Neural crest cell (in vitro differentiated cells): ENCODE data around the gene CEP128. TPM values are rescaled to one million over a fixed set of nuclear protein-coding genes. Genes with fewer than 3 reads are reported as not detected.

ENCODE experiments used
- DNase-seq: peaks from one replicate; pipeline ENCODE4 v3.0.0; 2021; ENCODE audit warnings: low read depth, mixed read lengths, low spot score
- H3K27ac Mint-ChIP-seq: one replicate; pipeline ENCODE4 v1.8.0; 2021; ENCODE audit warnings: mild to moderate bottlenecking, mixed read lengths; ENCODE audit not compliant: unreplicated experiment
- H3K27me3 Mint-ChIP-seq: 2 replicates; pipeline ENCODE4 v1.8.0; 2021; ENCODE audit warnings: low read depth, mild to moderate bottlenecking, mixed read lengths
- H3K36me3 Mint-ChIP-seq: 2 replicates; pipeline ENCODE4 v1.8.0; 2021; ENCODE audit warnings: low read depth, mild to moderate bottlenecking, mixed read lengths
- H3K4me1 Mint-ChIP-seq: 2 replicates; pipeline ENCODE4 v1.8.0; 2021; ENCODE audit warnings: mixed read lengths
- H3K4me3 Mint-ChIP-seq: one replicate; pipeline ENCODE4 v1.8.0; 2021; ENCODE audit warnings: mild to moderate bottlenecking, mixed read lengths
- H3K9me3 Mint-ChIP-seq: 2 replicates; pipeline ENCODE4 v1.8.0; 2021; ENCODE audit warnings: mixed read lengths
- total RNA-seq: library from RNA; stranded (reverse); gene quantifications from 2 replicates; pipeline ENCODE4 v1.2.1, GENCODE V29; 2021
- TF ChIP-seq, protein P1 (sequence below): fragments of 200-600 bp; sonication (generic); conservative IDR thresholded peaks from 2 replicates; pipeline ENCODE4 v1.5.0; 2021; ENCODE audit warnings: antibody characterized with exemption, mild to moderate bottlenecking

CEP128 gene
- total RNA-seq, 1 donor from 2014 or later, result 25.8 TPM

DNA sequence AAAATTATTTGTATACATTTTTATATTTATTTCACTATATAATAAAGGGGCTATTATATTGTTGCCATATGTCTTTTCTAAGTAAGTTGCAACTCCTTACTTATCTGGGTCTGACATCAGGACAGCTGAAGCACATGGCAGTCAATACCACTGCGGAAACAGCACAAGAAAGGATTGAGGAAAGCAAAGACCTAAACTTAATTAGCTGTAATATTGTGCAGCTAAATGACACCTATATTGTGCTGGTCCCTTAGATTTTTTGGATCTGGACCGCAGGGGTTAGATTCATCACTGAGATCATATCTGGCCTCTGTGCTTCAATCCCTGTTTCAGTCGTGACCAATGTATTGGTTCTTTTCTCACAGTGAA lies 370.6 kb downstream of the CEP128 start:
- H3K4me1 Mint-ChIP-seq, result no peaks in the 10 kb centered on the region
- no peaks in the 10 kb centered on the region for H3K27me3 Mint-ChIP-seq
- H3K27ac Mint-ChIP-seq, result no peak overlapping the region
- no peaks in the 10 kb centered on the region for H3K9me3 Mint-ChIP-seq
- no peak for DNase-seq
- no peak overlapping the region for H3K4me3 Mint-ChIP-seq
- TF ChIP-seq, protein P1, sequence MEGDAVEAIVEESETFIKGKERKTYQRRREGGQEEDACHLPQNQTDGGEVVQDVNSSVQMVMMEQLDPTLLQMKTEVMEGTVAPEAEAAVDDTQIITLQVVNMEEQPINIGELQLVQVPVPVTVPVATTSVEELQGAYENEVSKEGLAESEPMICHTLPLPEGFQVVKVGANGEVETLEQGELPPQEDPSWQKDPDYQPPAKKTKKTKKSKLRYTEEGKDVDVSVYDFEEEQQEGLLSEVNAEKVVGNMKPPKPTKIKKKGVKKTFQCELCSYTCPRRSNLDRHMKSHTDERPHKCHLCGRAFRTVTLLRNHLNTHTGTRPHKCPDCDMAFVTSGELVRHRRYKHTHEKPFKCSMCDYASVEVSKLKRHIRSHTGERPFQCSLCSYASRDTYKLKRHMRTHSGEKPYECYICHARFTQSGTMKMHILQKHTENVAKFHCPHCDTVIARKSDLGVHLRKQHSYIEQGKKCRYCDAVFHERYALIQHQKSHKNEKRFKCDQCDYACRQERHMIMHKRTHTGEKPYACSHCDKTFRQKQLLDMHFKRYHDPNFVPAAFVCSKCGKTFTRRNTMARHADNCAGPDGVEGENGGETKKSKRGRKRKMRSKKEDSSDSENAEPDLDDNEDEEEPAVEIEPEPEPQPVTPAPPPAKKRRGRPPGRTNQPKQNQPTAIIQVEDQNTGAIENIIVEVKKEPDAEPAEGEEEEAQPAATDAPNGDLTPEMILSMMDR, result no peak
- H3K36me3 Mint-ChIP-seq, result no peaks in the 10 kb centered on the region

DNA sequence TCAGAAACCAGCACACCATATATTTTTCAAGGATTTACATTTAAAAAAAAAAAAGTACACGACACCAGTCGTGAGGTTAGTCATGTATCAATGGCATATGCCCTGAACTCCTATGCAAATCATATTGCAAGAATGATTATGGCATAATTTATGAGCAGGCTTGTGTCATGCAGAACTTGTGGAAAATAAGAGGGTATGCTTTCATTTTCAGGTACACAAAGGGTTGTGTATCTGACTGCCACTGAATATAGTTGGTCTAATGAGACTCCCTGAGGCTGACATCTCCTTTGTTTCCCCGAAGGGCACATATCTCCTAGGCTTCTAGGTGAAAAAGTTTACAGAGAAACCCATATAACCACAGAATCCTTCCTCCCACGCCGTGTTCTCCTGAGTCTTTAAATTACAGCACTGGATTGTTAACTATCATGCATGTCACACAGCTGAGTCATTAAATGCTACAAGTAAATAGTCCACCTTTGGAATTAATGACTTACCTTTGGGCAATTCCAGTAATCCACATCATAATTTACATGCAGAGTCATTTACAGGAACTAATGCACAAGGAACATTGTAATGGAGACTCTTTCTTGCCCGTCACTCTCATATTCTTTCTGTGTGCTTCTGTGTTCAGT lies 373.5 kb downstream of the CEP128 start:
- Mint-ChIP-seq H3K36me3 (no peaks in the 10 kb centered on the region), H3K4me3 (no peak overlapping the region), H3K9me3 (no peaks in the 10 kb centered on the region), H3K27ac (no peak overlapping the region), H3K4me1 (no peaks in the 10 kb centered on the region), H3K27me3 (no peaks in the 10 kb centered on the region)
- no peak for DNase-seq
- TF ChIP-seq, protein P1, result no peak

DNA sequence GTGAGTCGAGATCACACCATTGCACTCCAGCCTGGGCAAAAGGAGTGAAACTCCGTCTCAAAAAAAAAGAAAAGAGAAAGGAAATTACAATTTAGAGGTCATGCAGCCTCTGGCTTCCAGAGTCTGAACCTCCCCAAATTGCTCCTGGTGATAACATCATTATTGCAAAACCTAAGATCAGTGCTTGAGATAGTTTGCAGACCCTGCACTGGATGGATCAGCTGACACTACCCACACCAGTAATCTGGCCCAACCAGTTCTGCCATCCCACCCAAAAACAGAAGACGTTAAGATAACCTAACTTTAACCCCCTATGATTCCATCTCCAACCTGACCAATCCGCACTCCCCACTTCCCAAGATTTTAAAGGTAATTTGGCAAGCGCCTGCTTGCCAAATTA lies 376.5 kb downstream of the CEP128 start:
- Mint-ChIP-seq H3K27me3 (no peaks in the 10 kb centered on the region), H3K4me3 (no peak overlapping the region), H3K36me3 (no peaks in the 10 kb centered on the region), H3K4me1 (no peaks in the 10 kb centered on the region), H3K9me3 (no peaks in the 10 kb centered on the region), H3K27ac (no peak overlapping the region)
- DNase-seq, result no peak
- TF ChIP-seq, protein P1, result no peak

DNA sequence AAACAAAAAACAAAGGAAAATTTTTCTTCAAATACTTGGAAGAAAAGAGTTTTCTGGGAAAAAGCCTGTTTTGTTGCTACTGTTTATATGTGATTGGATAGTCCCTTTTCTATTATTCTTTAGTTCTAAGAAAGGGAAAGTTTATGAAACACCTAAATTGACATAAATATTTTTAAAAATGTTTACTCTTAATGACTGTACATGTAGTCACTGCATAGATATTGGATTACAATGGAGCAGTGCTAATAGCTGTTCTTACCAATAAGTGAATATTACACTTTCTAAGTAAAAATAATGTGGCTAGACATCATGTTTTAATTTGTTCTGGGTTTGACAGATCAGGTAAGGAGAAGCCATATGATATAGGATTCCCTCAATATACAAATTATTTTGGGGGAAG lies 377.5 kb downstream of the CEP128 start:
- H3K27ac Mint-ChIP-seq, result no peak overlapping the region
- no peaks in the 10 kb centered on the region for H3K36me3 Mint-ChIP-seq
- no peaks in the 10 kb centered on the region for H3K27me3 Mint-ChIP-seq
- DNase-seq, result no peak
- no peaks in the 10 kb centered on the region for H3K9me3 Mint-ChIP-seq
- no peak overlapping the region for H3K4me3 Mint-ChIP-seq
- no peaks in the 10 kb centered on the region for H3K4me1 Mint-ChIP-seq
- TF ChIP-seq, protein P1, result no peak

DNA sequence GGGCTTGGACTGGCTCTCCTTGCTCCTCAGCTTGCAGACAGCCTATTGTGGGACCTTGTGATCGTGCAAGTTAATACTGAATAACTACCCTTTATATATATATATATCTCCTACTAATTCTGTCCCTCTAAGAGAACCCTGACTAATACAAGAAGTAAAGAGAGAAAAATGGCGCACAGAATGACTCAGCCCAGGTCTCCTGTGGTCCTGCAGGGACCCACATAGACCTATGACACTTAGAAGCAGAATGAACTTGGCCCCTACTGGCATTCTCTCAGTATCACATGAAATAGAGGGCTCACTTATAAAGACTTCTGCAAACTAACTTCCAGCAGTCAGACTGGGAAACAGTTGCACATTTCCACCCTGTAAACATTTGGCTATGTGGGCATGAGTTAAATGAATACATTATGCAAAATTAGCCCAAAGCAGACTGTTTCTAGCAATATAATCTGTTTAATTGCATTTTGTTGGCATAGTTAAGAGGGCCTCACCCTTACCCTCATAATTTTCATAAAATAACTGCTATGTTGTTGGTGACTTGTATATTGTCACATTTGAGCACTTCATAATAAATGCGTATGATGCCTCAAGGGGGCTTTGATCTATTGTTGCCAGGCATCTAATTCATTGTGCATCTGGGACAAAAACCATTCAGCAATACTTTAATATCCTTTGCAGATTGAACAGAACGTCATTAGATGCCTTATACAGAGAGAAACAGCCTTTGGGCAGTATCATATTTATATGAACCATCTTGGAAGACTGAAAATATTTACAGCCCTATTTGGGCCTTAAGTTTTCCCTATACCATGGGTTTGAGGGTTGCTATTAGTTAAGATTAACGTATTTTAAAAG lies 380.5 kb downstream of the CEP128 start:
- H3K9me3 Mint-ChIP-seq, result no peaks in the 10 kb centered on the region
- H3K27me3 Mint-ChIP-seq, result no peaks in the 10 kb centered on the region
- TF ChIP-seq, protein P1, result no peak
- no peak overlapping the region for H3K27ac Mint-ChIP-seq
- no peaks in the 10 kb centered on the region for H3K4me1 Mint-ChIP-seq
- no peak overlapping the region for H3K4me3 Mint-ChIP-seq
- DNase-seq, result no peak
- H3K36me3 Mint-ChIP-seq, result no peaks in the 10 kb centered on the region
